A673 (cell line): Measurements from ENCODE around the gene OLA1. TPM values are rescaled to one million over a fixed set of nuclear protein-coding genes. Genes with fewer than 3 reads are reported as not detected.

Experiments used
- BruUV-seq: library from RNA; stranded (reverse); fragments of 400-500 nt; replicated peaks from 2 replicates; lab custom pipeline; 2021; lab: Mats Ljungman, UMichigan
- CTCF ChIA-PET: fragments of 300-600 bp; sonication (Branson Sonifier 250); formaldehyde crosslinking; loops from one replicate; lab custom pipeline; 2022; ENCODE audit warnings: antibody characterized with exemption; lab: Charles Lee
- POLR2A ChIA-PET: fragments of 300-600 bp; sonication (Branson Sonifier 250); formaldehyde crosslinking; loops from one replicate; lab custom pipeline; 2022; ENCODE audit warnings: antibody characterized with exemption; ENCODE audit not compliant: low non-redundant PET; lab: Charles Lee
- DNase-seq: peaks from one replicate; pipeline ENCODE4 v3.0.0-alpha.2; 2015; ENCODE audit warnings: low spot score
- H3K27ac ChIP-seq: fragments of 200-600 bp; sonication (generic); 2 replicates; pipeline ENCODE4 v1.5.1; 2016; ENCODE audit warnings: mixed run types, low read depth, mild to moderate bottlenecking, mixed read lengths, antibody characterized with exemption, low read length; ENCODE audit not compliant: poor library complexity, severe bottlenecking
- H3K27me3 ChIP-seq: fragments of 200-600 bp; sonication (generic); replicated peaks from 2 replicates; pipeline ENCODE4 v1.6.1; 2017; ENCODE audit warnings: mixed run types, low read depth, mild to moderate bottlenecking, mixed read lengths, antibody characterized with exemption, low read length; ENCODE audit not compliant: insufficient read depth, poor library complexity
- H3K36me3 ChIP-seq: fragments of 200-600 bp; sonication (generic); 2 replicates; pipeline ENCODE4 v1.6.1; 2016; ENCODE audit warnings: mixed run types, mild to moderate bottlenecking, mixed read lengths, antibody characterized with exemption, low read length; ENCODE audit not compliant: insufficient read depth, poor library complexity, severe bottlenecking
- H3K4me1 ChIP-seq: fragments of 200-600 bp; sonication (generic); 2 replicates; pipeline ENCODE4 v1.6.1; 2017; ENCODE audit warnings: mixed run types, mild to moderate bottlenecking, mixed read lengths, antibody characterized with exemption, low read length; ENCODE audit not compliant: insufficient read depth, poor library complexity, severe bottlenecking
- H3K4me3 ChIP-seq: fragments of 200-600 bp; sonication (generic); 2 replicates; pipeline ENCODE4 v1.5.1; 2016; ENCODE audit warnings: low read depth, mixed run types, mild to moderate bottlenecking, mixed read lengths, low read length; ENCODE audit not compliant: poor library complexity, severe bottlenecking
- H3K9me3 ChIP-seq: fragments of 200-600 bp; sonication (generic); 2 replicates; pipeline ENCODE4 v1.6.1; 2016; ENCODE audit warnings: mixed run types, low read depth, mild to moderate bottlenecking, mixed read lengths, antibody characterized with exemption, low read length; ENCODE audit not compliant: poor library complexity, severe bottlenecking
- CTCF ChIP-seq: fragments of 300-800, 200-600 bp; sonication (generic); conservative IDR thresholded peaks from 2 replicates; pipeline ENCODE4 v1.5.1; 2017; ENCODE audit warnings: low read depth, mild to moderate bottlenecking, antibody characterized with exemption, low read length, moderate library complexity, mixed read lengths
- EZH2 ChIP-seq: fragments of 200-600 bp; sonication (generic); IDR thresholded peaks from 2 replicates; pipeline ENCODE4 v1.6.1; 2017; ENCODE audit warnings: borderline replicate concordance, low read depth, mild to moderate bottlenecking, mixed read lengths, antibody characterized with exemption, low read length; ENCODE audit not compliant: poor library complexity, severe bottlenecking
- intact Hi-C: fragments of 100-400 bp; cut with micrococcal nuclease; formaldehyde crosslinking; loops from one replicate; pipeline ENCODE4 v1.10.0; 2022; ENCODE audit not compliant: unreplicated experiment
- total RNA-seq: library from RNA; stranded (reverse); gene quantifications from 2 replicates; pipeline ENCODE4 v1.2.3, GENCODE V29; 2021

The OLA1 gene
- total RNA-seq, 1 experiment from 2014 or later: 174 TPM

GRCh38 chr2:174049895-174050294, 198.4 kb downstream of the OLA1 start:
- ChIA-PET CTCF (no interaction called here), POLR2A (no interaction called here)
- intact Hi-C loops: loop anchor here (10.0 kb wide), 1 partner anchor 295 kb away; no protein-coding TSS in a partner anchor
- TF ChIP-seq EZH2: no peak
- no peak for TF ChIP-seq CTCF
- no peak for DNase-seq
- no peaks in the 10 kb centered on the region for H3K9me3 ChIP-seq
- H3K4me1 ChIP-seq: no peaks in the 10 kb centered on the region
- H3K36me3 ChIP-seq: no peaks in the 10 kb centered on the region
- no peak overlapping the region for H3K27ac ChIP-seq
- no peak overlapping the region for H3K4me3 ChIP-seq
- BruUV-seq: no TSS peak
- no peaks in the 10 kb centered on the region for H3K27me3 ChIP-seq

GRCh38 chr2:174048243-174048642, 200.1 kb downstream of the OLA1 start:
- ChIA-PET CTCF (no interaction called here), POLR2A (no interaction called here)
- BruUV-seq: no TSS peak
- no peak overlapping the region for H3K27ac ChIP-seq
- intact Hi-C loops: loop anchor here (10.0 kb wide), 1 partner anchor 293 kb away; no protein-coding TSS in a partner anchor
- H3K9me3 ChIP-seq: no peaks in the 10 kb centered on the region
- no peak for DNase-seq
- TF ChIP-seq EZH2 (no peak), CTCF (no peak)
- no peaks in the 10 kb centered on the region for H3K36me3 ChIP-seq
- no peak overlapping the region for H3K4me3 ChIP-seq
- H3K4me1 ChIP-seq: no peaks in the 10 kb centered on the region
- no peaks in the 10 kb centered on the region for H3K27me3 ChIP-seq

GRCh38 chr2:174047746-174048145, 200.6 kb downstream of the OLA1 start:
- DNase-seq: no peak
- CTCF ChIA-PET: no interaction called here
- H3K36me3 ChIP-seq: no peaks in the 10 kb centered on the region
- H3K9me3 ChIP-seq: no peaks in the 10 kb centered on the region
- intact Hi-C loops: loop anchor here (10.0 kb wide), 1 partner anchor 293 kb away; no protein-coding TSS in a partner anchor
- POLR2A ChIA-PET: no interaction called here
- no peak overlapping the region for H3K4me3 ChIP-seq
- TF ChIP-seq CTCF: no peak
- TF ChIP-seq EZH2: no peak
- no peaks in the 10 kb centered on the region for H3K27me3 ChIP-seq
- no TSS peak for BruUV-seq
- no peaks in the 10 kb centered on the region for H3K4me1 ChIP-seq
- H3K27ac ChIP-seq: no peak overlapping the region
